GM18505 (cell line): ENCODE data around the gene MYO1G.

ENCODE experiments used
- ATAC-seq: cut with Tn5 transposase; IDR thresholded peaks from one replicate; pipeline ENCODE4 v1.9.1; 2021; ENCODE audit not compliant: unreplicated experiment
- POLR2A ChIP-seq: IDR thresholded peaks from 4 replicates; pipeline ENCODE4 v1.6.1; 2011; ENCODE audit warnings: borderline replicate concordance; ENCODE audit not compliant: insufficient read depth, insufficient read length; ENCODE audit errors: extremely low read depth

MYO1G gene

DNA sequence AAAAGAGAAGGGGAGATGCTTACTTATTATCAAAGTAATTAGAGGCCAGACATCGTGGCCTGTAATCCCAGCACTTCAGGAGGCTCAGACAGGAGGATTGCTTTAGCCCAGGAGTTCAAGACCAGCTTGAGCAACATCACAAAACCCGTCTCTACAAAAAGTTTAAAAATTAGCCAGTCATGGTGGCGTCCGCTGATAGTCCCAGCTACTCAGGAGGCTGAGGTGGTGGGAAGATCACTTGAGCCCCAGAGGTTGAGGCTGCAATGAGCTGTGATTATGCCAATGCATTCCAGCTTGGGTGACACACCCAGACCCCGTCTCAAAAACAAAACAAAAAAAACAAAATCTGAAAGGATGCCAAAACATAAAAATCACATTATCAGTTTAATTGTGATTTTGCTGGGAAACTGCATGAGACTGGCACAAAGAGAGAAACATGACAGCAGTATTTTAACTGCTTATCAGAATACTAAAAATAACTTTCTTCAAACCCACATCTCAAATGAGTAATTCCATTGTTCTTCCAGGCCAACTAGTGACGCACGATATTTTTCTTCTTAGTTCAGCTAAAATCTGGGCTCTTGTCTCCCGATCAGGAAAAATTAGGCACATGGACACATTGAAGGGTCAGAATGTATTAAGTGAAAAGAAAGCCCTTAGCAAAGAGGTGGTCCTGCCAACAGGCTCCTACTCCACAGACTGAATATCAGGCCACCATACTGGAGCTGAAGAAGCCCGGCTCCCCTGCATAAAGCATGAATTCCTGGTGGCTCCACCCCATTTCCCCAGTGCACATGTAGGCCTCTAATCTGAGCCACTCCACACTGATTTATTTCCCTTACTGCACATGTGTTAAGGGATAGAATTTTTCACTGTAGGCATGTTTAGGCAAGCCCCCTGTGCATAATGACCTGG, 11.6 kb upstream of the MYO1G start:
- no peak for ATAC-seq
- TF ChIP-seq POLR2A: no peak

GRCh38 chr7:44989132-44989531, 10.3 kb upstream of the MYO1G start:
- ATAC-seq: no peak
- TF ChIP-seq POLR2A: no peak

DNA sequence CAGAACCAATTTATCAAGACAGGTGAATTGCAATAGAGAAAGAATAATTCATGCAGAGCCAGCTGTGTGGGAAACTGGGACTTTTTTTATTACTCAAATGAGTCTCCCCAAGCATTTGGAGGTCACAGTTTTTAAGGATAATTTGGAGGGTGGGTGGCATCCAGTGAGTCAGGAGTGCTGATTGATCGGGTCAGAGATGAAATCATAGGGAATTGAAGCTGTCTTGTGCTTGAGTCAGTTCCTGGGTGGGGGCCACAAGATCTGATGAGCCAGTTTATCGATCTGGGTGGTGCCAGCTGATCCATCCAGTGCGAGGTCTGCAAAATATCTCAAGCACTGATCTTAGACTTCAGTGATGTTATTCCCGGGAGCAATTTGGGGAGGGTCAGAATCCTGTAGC, 9.9 kb upstream of the MYO1G start:
- TF ChIP-seq POLR2A: no peak
- ATAC-seq: no peak

GRCh38 chr7:44987996-44988395, 9.2 kb upstream of the MYO1G start:
- TF ChIP-seq POLR2A: no peak
- ATAC-seq: no peak

DNA sequence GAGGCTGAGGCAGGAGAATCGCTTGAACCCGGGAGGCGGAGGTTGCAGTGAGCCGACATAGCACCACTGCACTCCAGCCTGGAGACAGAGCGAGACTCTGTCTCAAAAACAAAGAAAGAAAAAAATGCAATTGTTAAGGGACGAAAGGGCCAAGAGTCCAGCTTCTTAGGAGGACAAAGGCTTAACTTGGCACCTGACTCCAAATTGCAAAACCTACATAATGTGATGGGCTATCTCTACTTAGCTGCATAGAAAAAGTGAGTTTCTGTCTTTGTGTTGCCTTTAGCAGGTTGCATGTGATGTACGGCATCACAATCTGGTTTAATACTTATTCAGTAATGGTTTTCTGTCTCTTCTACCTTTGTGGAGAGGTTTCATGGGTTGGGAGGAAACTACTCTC, 8.6 kb upstream of the MYO1G start:
- ATAC-seq: no peak
- no peak for TF ChIP-seq POLR2A

DNA sequence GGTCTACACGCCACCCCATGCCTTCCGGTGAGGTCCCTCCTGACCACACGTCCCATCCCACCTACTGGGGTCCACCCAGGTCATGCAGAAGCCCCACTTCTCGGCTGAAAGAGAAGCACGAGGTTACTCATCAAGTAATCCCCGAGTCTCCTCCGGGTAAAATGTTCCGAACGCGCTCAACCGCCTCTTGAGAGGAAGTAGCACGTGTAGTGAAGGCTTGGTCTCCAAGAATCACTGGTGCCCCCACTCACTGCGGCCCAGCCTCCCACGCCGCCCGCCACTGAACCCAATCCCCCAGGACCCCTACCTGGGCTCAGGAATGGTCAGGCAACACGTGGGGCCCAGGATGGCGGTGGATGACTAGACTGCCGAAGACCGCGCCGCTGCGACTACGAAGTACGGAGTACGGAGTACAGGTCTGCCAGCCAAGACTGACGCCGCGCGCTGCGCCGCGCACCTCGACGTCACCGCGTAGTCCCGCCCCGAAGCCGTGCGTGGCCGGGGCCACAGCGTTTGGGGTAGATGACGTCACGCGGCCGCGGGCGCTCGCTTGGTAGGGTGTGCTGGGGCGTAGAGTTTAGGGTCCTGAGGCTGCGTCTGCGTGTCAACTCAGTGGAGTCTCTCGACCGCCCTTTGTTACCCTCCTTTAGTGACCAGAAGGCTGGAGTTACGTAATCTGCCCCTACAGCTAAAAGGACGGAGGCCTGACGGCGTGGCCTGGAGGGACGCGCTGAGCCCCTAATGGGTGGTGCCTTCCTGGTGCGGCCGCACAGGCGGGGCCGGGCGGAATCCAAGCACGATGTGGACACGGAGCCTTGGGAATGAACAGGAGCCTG, 7.6 kb upstream of the MYO1G start:
- peak; percentile 99 for TF ChIP-seq POLR2A
- peak; percentile 94 for ATAC-seq

GRCh38 chr7:44985900-44986217, 7.0 kb upstream of the MYO1G start:
- ATAC-seq: no peak
- TF ChIP-seq POLR2A: no peak

DNA sequence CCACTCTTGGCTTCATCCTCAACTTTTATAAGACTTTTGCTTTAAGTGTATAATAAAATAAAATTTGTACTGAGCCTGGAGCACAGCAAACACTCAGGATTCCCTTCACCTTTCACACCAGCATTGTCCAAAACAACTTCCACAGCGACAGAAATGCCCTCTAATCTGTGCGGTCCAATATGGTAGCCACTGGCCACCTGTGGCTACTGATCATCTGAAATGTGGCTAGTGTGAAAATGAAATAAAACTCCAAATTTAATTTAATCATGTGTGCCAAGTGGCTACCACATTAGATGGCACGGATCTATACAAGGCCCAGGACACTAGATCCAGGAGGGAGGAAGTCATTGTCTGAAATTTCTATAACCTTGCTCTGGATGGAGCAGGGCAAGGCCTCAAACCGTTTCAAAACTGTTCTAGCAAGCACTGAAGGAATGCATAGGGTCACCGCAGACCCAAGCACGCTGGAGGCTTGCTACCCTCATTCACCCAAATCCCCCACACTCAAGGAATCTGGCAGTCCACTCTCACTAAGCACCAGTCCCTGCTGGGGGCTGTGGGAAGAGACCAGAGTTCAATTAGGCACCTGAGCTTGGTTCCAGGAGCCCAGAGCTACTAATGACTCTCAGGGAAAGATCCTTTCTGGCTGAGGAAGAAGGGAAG, 6.3 kb upstream of the MYO1G start:
- TF ChIP-seq POLR2A: peak; percentile 43
- no peak for ATAC-seq

DNA sequence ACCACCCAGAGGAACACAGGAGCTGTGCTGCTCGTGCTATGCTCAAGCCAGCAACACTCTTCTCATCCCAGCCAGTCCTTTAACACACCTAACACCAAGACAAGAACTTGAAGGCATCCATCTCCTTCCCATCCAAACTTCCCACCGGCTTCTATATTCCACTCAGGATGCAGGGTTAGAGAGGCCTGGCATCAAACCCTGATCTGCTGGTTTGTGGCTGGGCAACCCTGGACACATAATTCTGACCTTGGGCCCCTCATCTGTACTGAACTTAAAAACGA, 5.6 kb upstream of the MYO1G start:
- no peak for ATAC-seq
- peak; percentile 15 for TF ChIP-seq POLR2A

DNA sequence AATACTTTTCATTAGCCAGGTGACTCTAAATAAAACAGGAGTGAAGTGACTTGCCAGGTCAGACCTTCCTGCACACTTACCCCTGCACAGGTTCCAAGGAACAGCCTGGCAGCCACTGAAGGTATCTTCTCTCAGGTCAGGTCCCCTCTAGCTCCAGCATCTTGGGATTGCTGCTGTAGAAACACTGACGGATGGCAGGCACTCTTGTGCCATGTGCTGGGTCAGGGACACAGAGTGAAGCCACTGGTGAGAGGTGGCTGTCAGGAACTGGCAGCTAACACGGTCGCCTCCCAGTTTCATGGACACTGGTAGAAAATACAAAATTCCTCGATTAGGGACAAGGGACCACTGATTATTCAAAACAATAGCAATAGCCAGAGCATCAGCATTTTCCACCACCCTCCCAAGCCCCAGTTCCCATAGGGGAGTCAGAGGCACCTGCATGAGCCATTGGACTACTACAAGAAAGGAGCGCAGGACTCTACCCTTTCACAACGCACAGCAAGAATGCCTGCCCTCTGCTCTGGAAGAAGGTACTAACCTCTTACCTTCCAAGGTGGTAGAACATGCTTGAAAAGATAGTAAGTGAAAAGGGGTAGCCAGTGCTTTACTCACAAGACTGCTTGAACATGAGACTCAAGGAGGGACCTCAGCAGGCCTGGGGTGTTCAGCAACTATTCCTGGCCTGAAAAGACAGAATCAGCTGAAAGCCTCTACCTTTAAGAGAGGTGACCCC, 5.1 kb upstream of the MYO1G start:
- ATAC-seq: no peak
- no peak for TF ChIP-seq POLR2A

GRCh38 chr7:44982970-44983369, 4.2 kb upstream of the MYO1G start:
- no peak for TF ChIP-seq POLR2A
- no peak for ATAC-seq

GRCh38 chr7:44982535-44982923, 3.7 kb upstream of the MYO1G start:
- no peak for ATAC-seq
- TF ChIP-seq POLR2A: no peak
